Stomach (tissue), 4 donors: ENCODE measurements around the gene GPR183.

Source experiments
- EP300 ChIP-seq: sonication (generic); formaldehyde crosslinking; IDR thresholded peaks from one replicate; pipeline ENCODE4 v1.6.1; 2017; ENCODE audit warnings: antibody characterized with exemption
- POLR2AphosphoS5 ChIP-seq, 3 donors: sonication (generic); formaldehyde crosslinking; IDR thresholded peaks; one replicate each; pipeline ENCODE4 v1.6.1; 2016; ENCODE audit warnings: antibody characterized with exemption in 3 of 3
- TF ChIP-seq, protein P1 (sequence below), 7 experiments: fragments of 450-650 bp in 4 of 7; fragments of 200-600 bp in 3 of 7; sonication (generic) in 3 of 7; IDR thresholded peaks; one replicate each; pipeline ENCODE4 v1.5.1; 2016 to 2019; ENCODE audit warnings: antibody characterized with exemption in 7 of 7, control low read depth in 2 of 7, mild to moderate bottlenecking in 1 of 7

DNA sequence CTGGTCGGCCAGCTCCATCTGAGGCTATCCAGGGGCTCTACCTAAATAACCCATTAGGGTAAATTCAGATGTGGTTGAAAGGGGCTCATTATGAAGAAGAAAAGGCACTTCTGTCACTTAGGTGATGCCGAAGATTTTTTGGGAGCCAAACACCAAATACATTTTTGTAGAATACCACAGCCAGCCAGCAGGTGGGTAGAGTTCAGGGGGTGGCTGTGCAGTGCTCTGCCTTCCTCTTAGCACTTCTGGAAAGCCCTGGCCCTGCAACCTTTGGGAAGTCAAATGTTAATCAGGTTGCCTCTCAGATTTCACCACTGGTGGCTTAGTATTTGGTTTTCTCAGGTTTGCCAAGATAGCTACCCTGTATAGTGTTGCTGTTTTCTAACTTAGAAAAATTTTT lies 30.5 kb downstream of the GPR183 start:
- TF ChIP-seq, protein P1, sequence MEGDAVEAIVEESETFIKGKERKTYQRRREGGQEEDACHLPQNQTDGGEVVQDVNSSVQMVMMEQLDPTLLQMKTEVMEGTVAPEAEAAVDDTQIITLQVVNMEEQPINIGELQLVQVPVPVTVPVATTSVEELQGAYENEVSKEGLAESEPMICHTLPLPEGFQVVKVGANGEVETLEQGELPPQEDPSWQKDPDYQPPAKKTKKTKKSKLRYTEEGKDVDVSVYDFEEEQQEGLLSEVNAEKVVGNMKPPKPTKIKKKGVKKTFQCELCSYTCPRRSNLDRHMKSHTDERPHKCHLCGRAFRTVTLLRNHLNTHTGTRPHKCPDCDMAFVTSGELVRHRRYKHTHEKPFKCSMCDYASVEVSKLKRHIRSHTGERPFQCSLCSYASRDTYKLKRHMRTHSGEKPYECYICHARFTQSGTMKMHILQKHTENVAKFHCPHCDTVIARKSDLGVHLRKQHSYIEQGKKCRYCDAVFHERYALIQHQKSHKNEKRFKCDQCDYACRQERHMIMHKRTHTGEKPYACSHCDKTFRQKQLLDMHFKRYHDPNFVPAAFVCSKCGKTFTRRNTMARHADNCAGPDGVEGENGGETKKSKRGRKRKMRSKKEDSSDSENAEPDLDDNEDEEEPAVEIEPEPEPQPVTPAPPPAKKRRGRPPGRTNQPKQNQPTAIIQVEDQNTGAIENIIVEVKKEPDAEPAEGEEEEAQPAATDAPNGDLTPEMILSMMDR (IDR thresholded peaks at IDR 0.05), result no peak
- no peak for TF ChIP-seq POLR2AphosphoS5 (IDR thresholded peaks at IDR 0.05)
- TF ChIP-seq EP300, result no peak
